Nephron progenitor cell (in vitro differentiated cells): ENCODE results near the gene NFATC2.
A peak's percentile ranks its signal among the peaks of the same experiment; 100 is the strongest.

Source experiments
- DNase-seq: peaks from one replicate; pipeline ENCODE4 v3.0.0; 2021
- H3K27ac Mint-ChIP-seq: 2 replicates; pipeline ENCODE4 v1.8.0; 2021; ENCODE audit warnings: mild to moderate bottlenecking, moderate library complexity, mixed read lengths
- H3K27me3 Mint-ChIP-seq: 2 replicates; pipeline ENCODE4 v1.8.0; 2021; ENCODE audit warnings: mild to moderate bottlenecking, low read depth, mixed read lengths; ENCODE audit not compliant: poor library complexity
- H3K36me3 Mint-ChIP-seq: 2 replicates; pipeline ENCODE4 v1.8.0; 2021; ENCODE audit warnings: low read depth, mixed read lengths
- H3K4me1 Mint-ChIP-seq: 2 replicates; pipeline ENCODE4 v1.8.0; 2021; ENCODE audit warnings: mixed read lengths
- H3K4me3 Mint-ChIP-seq: 2 replicates; pipeline ENCODE4 v1.8.0; 2021; ENCODE audit warnings: mild to moderate bottlenecking, moderate library complexity, mixed read lengths
- H3K9me3 Mint-ChIP-seq: 2 replicates; pipeline ENCODE4 v1.8.0; 2021; ENCODE audit warnings: mild to moderate bottlenecking, moderate library complexity, mixed read lengths
- CTCF ChIP-seq: fragments of 200-600 bp; sonication (generic); IDR thresholded peaks from 2 replicates; pipeline ENCODE4 v1.5.0; 2021; ENCODE audit warnings: antibody characterized with exemption

Gene NFATC2

DNA sequence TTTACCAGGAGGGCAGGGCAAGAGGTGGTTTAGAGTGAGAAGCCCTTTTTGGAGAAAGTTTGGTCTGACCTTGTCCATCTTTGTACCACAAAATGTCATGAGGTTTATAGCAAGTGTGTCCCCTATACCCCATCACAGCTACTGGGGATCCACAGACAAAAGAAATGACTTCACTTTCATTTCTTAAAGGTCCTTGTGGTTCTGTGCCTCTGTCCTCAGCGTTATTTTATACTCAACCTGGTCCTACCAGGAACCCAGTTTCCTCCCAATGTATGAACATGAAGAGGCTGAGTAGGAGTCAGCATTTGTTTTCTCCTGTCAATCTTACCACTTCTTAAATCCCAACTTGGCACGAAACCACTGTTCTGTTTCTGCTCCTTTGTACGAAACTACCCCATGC is 157.6 kb downstream of the NFATC2 start:
- no peak overlapping the region for H3K27ac Mint-ChIP-seq
- H3K27me3 Mint-ChIP-seq = peaks cover 22% of the 10 kb centered on the region
- TF ChIP-seq CTCF = no peak
- H3K9me3 Mint-ChIP-seq = no peaks in the 10 kb centered on the region
- DNase-seq = no peak
- H3K4me1 Mint-ChIP-seq = peaks cover 45% of the 10 kb centered on the region
- H3K4me3 Mint-ChIP-seq = no peak overlapping the region
- H3K36me3 Mint-ChIP-seq = no peaks in the 10 kb centered on the region

DNA sequence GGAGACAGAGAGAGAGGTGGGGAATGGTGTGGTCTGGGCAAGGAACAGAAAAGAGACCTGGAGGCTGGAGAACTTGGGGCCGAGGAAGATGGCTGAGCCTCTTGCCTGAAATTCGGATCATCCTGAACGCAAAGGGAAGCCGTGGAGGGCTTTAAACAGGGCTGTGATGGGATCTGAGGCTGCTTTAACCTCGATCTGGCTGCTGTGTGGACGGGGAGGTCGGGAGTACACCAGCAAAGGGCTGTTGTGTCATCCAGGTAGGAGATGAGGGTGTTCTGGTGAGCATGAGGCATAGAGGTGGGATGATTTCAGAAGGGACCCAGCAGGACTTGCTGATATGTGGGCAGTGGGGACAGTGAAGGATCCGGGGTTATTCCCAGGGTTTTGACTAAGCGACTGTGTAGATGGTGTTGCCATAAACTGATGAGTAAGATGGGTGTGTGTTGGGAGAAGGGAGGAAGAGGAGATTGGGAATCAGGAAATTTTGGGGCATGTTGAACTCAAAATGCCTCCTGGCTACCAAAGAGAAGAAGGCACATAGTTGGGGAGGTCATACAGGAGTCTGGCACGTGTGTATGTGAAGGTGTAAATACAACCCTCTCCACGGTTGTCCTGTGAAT is 158.5 kb downstream of the NFATC2 start:
- no peaks in the 10 kb centered on the region for H3K36me3 Mint-ChIP-seq
- no peaks in the 10 kb centered on the region for H3K9me3 Mint-ChIP-seq
- H3K27me3 Mint-ChIP-seq = peaks cover 26% of the 10 kb centered on the region
- TF ChIP-seq CTCF = no peak
- no peak for DNase-seq
- peaks cover 50% of the 10 kb centered on the region for H3K4me1 Mint-ChIP-seq
- H3K27ac Mint-ChIP-seq = no peak overlapping the region
- H3K4me3 Mint-ChIP-seq = no peak overlapping the region

GRCh38 chr20:51382986-51383821 is 159.3 kb downstream of the NFATC2 start:
- Mint-ChIP-seq H3K27me3 (peaks cover 26% of the 10 kb centered on the region), H3K27ac (no peak overlapping the region), H3K9me3 (no peaks in the 10 kb centered on the region), H3K4me3 (no peak overlapping the region), H3K4me1 (peaks cover 53% of the 10 kb centered on the region), H3K36me3 (no peaks in the 10 kb centered on the region)
- peak; percentile 38 for DNase-seq
- no peak for TF ChIP-seq CTCF

DNA sequence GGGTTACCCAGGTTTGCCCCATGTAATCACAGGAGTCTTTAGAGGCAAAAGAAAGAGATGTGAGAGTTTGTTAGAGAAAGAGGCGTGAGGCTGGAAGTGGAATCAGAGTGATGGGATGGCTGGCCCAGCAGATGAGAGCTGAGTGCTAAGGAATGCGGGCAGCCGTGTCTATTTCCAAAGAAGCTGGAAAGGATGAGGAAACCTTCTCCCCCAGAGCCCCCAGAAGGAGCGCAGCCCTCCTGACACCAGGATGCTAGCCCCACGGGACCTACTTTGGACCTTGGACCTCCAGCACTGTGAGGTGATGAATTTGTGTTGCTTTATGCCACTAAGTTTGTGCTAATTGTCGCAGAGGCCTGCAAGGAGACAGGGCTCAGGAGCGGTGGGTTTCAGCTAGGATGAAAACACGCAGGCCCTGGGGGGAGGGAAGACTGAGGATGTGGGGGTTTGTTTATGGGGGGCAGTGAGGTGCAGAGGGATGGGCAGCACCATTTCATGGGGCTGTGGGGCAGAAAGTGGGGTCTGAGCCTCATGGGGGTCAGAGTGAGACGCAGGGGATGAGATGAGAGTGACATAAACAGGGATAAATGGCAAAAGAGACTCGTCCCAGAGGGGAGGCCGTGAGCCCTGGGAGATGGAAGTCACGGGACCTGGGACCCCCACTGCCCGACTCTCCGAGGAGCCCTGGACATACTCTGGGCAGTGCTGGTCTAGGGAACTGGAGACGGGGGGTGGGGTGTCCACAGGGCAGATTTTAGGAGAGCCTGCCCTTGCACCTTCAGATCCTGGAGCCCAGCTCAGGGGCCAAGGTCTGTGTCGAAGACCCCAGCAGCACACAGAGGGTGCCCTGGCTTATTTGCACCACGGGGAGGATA is 160.2 kb downstream of the NFATC2 start:
- Mint-ChIP-seq H3K9me3 (no peaks in the 10 kb centered on the region), H3K36me3 (no peaks in the 10 kb centered on the region), H3K4me3 (no peak overlapping the region), H3K27ac (no peak overlapping the region), H3K27me3 (peaks cover 21% of the 10 kb centered on the region), H3K4me1 (peaks cover 58% of the 10 kb centered on the region)
- DNase-seq = no peak
- no peak for TF ChIP-seq CTCF

GRCh38 chr20:51381557-51381956 is 161.0 kb downstream of the NFATC2 start:
- TF ChIP-seq CTCF = no peak
- no peak overlapping the region for H3K4me3 Mint-ChIP-seq
- no peak for DNase-seq
- H3K36me3 Mint-ChIP-seq = no peaks in the 10 kb centered on the region
- H3K9me3 Mint-ChIP-seq = no peaks in the 10 kb centered on the region
- no peak overlapping the region for H3K27ac Mint-ChIP-seq
- peaks cover 58% of the 10 kb centered on the region for H3K4me1 Mint-ChIP-seq
- peaks cover 20% of the 10 kb centered on the region for H3K27me3 Mint-ChIP-seq
